ENCODE results near the gene SLC12A9.

The SLC12A9 gene

DNA sequence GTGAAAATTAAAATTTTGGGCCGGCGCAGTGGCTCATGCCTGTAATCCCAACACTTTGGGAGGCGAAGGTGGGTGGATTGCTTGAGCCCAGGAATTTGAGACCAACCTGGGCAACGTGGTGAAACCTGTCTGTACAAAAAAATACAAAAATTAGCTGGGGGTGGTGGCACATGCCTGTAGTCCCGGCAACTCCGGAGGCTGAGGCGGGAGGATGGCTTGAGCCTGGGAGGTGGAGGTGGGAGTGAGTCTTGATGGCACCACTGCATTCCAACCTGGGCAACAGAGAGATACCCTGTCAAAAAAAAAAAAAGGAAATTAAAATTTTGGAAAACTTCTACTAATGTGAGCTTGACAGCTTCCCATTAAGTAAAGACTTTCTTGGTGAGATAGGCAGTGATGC, 25.5 kb downstream of the SLC12A9 start:
- Histone ChIP-seq H3K9me3 (ENCODE audit: insufficient read depth, low read length, severe bottlenecking) (no peaks in the 10 kb centered on the region), H3K27me3 (ENCODE audit: insufficient read depth, low read length, poor library complexity) (no peaks in the 10 kb centered on the region), H3K27ac (ENCODE audit: low read length) (no peak overlapping the region), H3K4me1 (ENCODE audit: insufficient read depth, low read length) (peaks cover 52% of the 10 kb centered on the region), H3K36me3 (ENCODE audit: insufficient read depth, low read length) (peaks cover 87% of the 10 kb centered on the region), H4K20me1 (ENCODE audit: insufficient read depth, low read length) (peaks cover 66% of the 10 kb centered on the region), H2AFZ (ENCODE audit: low read depth, low read length) (no peak overlapping the region), H3K79me2 (ENCODE audit: insufficient read depth, low read length) (peaks cover 83% of the 10 kb centered on the region), H3K4me2 (ENCODE audit: insufficient read depth, low read length) (peak overlapping the region; percentile 92; the same call in 1 of the 2 replicates), H3K4me3 (ENCODE audit: low read depth in 1 of 2, low read length in 2 of 2) (no peak overlapping the region), H3K9ac (ENCODE audit: low read depth, low read length) (peak overlapping the region; percentile 22)
- TF ChIP-seq, protein P1, sequence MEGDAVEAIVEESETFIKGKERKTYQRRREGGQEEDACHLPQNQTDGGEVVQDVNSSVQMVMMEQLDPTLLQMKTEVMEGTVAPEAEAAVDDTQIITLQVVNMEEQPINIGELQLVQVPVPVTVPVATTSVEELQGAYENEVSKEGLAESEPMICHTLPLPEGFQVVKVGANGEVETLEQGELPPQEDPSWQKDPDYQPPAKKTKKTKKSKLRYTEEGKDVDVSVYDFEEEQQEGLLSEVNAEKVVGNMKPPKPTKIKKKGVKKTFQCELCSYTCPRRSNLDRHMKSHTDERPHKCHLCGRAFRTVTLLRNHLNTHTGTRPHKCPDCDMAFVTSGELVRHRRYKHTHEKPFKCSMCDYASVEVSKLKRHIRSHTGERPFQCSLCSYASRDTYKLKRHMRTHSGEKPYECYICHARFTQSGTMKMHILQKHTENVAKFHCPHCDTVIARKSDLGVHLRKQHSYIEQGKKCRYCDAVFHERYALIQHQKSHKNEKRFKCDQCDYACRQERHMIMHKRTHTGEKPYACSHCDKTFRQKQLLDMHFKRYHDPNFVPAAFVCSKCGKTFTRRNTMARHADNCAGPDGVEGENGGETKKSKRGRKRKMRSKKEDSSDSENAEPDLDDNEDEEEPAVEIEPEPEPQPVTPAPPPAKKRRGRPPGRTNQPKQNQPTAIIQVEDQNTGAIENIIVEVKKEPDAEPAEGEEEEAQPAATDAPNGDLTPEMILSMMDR (IDR thresholded peaks at IDR 0.05; ENCODE audit: borderline replicate concordance, extremely low read depth, low read length, poor library complexity, severe bottlenecking), result no peak
- no peak for TF ChIP-seq EZH2 (IDR thresholded peaks at IDR 0.05; ENCODE audit: borderline replicate concordance, low read depth, low read length, severe bottlenecking)
- ATAC-seq (ENCODE audit: insufficient read depth, low read depth) (no peak), DNase-seq (no peak)

GRCh38 chr7:100878685-100879084, 26.2 kb downstream of the SLC12A9 start:
- peaks cover 89% of the 10 kb centered on the region for H3K36me3 ChIP-seq (ENCODE audit: insufficient read depth, low read length)
- H3K4me3 ChIP-seq (ENCODE audit: low read depth in 1 of 2, low read length in 2 of 2), result no peak overlapping the region
- H2AFZ ChIP-seq (ENCODE audit: low read depth, low read length), result no peak overlapping the region
- ATAC-seq (ENCODE audit: insufficient read depth, low read depth) (no peak), DNase-seq (no peak)
- no peaks in the 10 kb centered on the region for H3K27me3 ChIP-seq (ENCODE audit: insufficient read depth, low read length, poor library complexity)
- H3K4me1 ChIP-seq (ENCODE audit: insufficient read depth, low read length), result peaks cover 50% of the 10 kb centered on the region
- H3K4me2 ChIP-seq (ENCODE audit: insufficient read depth, low read length), result peak overlapping the region; percentile 92; the same call in 1 of the 2 replicates
- H3K79me2 ChIP-seq (ENCODE audit: insufficient read depth, low read length), result peaks cover 89% of the 10 kb centered on the region
- peaks cover 72% of the 10 kb centered on the region for H4K20me1 ChIP-seq (ENCODE audit: insufficient read depth, low read length)
- H3K9ac ChIP-seq (ENCODE audit: low read depth, low read length), result peak overlapping the region; percentile 22; the same call in 1 of the 2 replicates
- H3K9me3 ChIP-seq (ENCODE audit: insufficient read depth, low read length, severe bottlenecking), result no peaks in the 10 kb centered on the region
- H3K27ac ChIP-seq (ENCODE audit: low read length), result no peak overlapping the region
- TF ChIP-seq, protein P1 (IDR thresholded peaks at IDR 0.05; ENCODE audit: borderline replicate concordance, extremely low read depth, low read length, poor library complexity, severe bottlenecking), result no peak
- TF ChIP-seq EZH2 (IDR thresholded peaks at IDR 0.05; ENCODE audit: borderline replicate concordance, low read depth, low read length, severe bottlenecking), result no peak

- DNase-seq (no peak), ATAC-seq (ENCODE audit: insufficient read depth, low read depth) (no peak)
- TF ChIP-seq, protein P1 (IDR thresholded peaks at IDR 0.05; ENCODE audit: borderline replicate concordance, extremely low read depth, low read length, poor library complexity, severe bottlenecking), result no peak
- TF ChIP-seq EZH2 (IDR thresholded peaks at IDR 0.05; ENCODE audit: borderline replicate concordance, low read depth, low read length, severe bottlenecking), result no peak
- no peak overlapping the region for H3K9ac ChIP-seq (ENCODE audit: low read depth, low read length)
- no peak overlapping the region for H3K4me3 ChIP-seq (ENCODE audit: low read depth in 1 of 2, low read length in 2 of 2)
- H3K4me1 ChIP-seq (ENCODE audit: insufficient read depth, low read length), result peaks cover 41% of the 10 kb centered on the region
- H3K79me2 ChIP-seq (ENCODE audit: insufficient read depth, low read length), result peaks cover 87% of the 10 kb centered on the region
- no peak overlapping the region for H3K27ac ChIP-seq (ENCODE audit: low read length)
- peak overlapping the region; percentile 92; the same call in 1 of the 2 replicates for H3K4me2 ChIP-seq (ENCODE audit: insufficient read depth, low read length)
- peaks cover 92% of the 10 kb centered on the region for H3K36me3 ChIP-seq (ENCODE audit: insufficient read depth, low read length)
- peaks cover 83% of the 10 kb centered on the region for H4K20me1 ChIP-seq (ENCODE audit: insufficient read depth, low read length)
- H2AFZ ChIP-seq (ENCODE audit: low read depth, low read length), result no peak overlapping the region
- no peaks in the 10 kb centered on the region for H3K27me3 ChIP-seq (ENCODE audit: insufficient read depth, low read length, poor library complexity)
- no peaks in the 10 kb centered on the region for H3K9me3 ChIP-seq (ENCODE audit: insufficient read depth, low read length, severe bottlenecking)
These were observed 27.3 kb downstream of the SLC12A9 start for GRCh38 chr7:100879685-100880261.

Data from DND-41 (cell line).